HEK293 (cell line): ENCODE data around the gene ENO3.

Experiments
- BCL11A ChIP-seq: fragments of 450-650 bp; formaldehyde crosslinking; IDR thresholded peaks from 2 replicates; pipeline ENCODE4 v1.5.1; 2016; ENCODE audit warnings: low read depth, missing biosample characterization, missing genetic modification characterization
- EGR2 ChIP-seq: fragments of 450-650 bp; formaldehyde crosslinking; IDR thresholded peaks from 2 replicates; pipeline ENCODE4 v1.5.1; 2016; ENCODE audit warnings: low read depth, missing biosample characterization, missing genetic modification characterization
- KLF8 ChIP-seq: fragments of 450-650 bp; formaldehyde crosslinking; IDR thresholded peaks from 2 replicates; pipeline ENCODE4 v1.5.1; 2016; ENCODE audit warnings: missing biosample characterization, missing genetic modification characterization
- OSR2 ChIP-seq: fragments of 450-650 bp; formaldehyde crosslinking; IDR thresholded peaks from 2 replicates; pipeline ENCODE4 v1.5.1; 2016; ENCODE audit warnings: missing biosample characterization, missing genetic modification characterization
- PRDM4 ChIP-seq: fragments of 450-650 bp; formaldehyde crosslinking; IDR thresholded peaks from 2 replicates; pipeline ENCODE4 v1.5.1; 2017; ENCODE audit warnings: missing biosample characterization, missing genetic modification characterization
- RBAK ChIP-seq: fragments of 450-650 bp; formaldehyde crosslinking; IDR thresholded peaks from 2 replicates; pipeline ENCODE4 v1.5.1; 2016; ENCODE audit warnings: missing biosample characterization, missing genetic modification characterization
- TCF7L2 ChIP-seq: IDR thresholded peaks from 2 replicates; pipeline ENCODE4 v1.6.1; 2011; ENCODE audit warnings: low read depth, mild to moderate bottlenecking, inconsistent platforms, low read length, moderate library complexity, borderline replicate concordance
- WT1 ChIP-seq: fragments of 450-650 bp; formaldehyde crosslinking; IDR thresholded peaks from 2 replicates; pipeline ENCODE4 v1.5.1; 2016; ENCODE audit warnings: missing biosample characterization, missing genetic modification characterization
- ZBTB21 ChIP-seq: fragments of 450-650 bp; formaldehyde crosslinking; IDR thresholded peaks from 2 replicates; pipeline ENCODE4 v1.5.1; 2017; ENCODE audit warnings: missing biosample characterization, missing genetic modification characterization
- ZBTB48 ChIP-seq: fragments of 450-650 bp; formaldehyde crosslinking; IDR thresholded peaks from 2 replicates; pipeline ENCODE4 v1.5.1; 2016; ENCODE audit warnings: missing biosample characterization, missing genetic modification characterization
- ZEB2 ChIP-seq: fragments of 450-650 bp; formaldehyde crosslinking; IDR thresholded peaks from 2 replicates; pipeline ENCODE4 v1.5.1; 2016; ENCODE audit warnings: missing biosample characterization, missing genetic modification characterization
- ZNF133 ChIP-seq: fragments of 450-650 bp; formaldehyde crosslinking; IDR thresholded peaks from 2 replicates; pipeline ENCODE4 v1.5.1; 2016; ENCODE audit warnings: missing biosample characterization, missing genetic modification characterization
- ZNF2 ChIP-seq: fragments of 450-650 bp; formaldehyde crosslinking; IDR thresholded peaks from 2 replicates; pipeline ENCODE4 v1.5.1; 2016; ENCODE audit warnings: missing biosample characterization, missing genetic modification characterization
- ZNF214 ChIP-seq: fragments of 450-650 bp; formaldehyde crosslinking; IDR thresholded peaks from 2 replicates; pipeline ENCODE4 v1.5.1; 2017; ENCODE audit warnings: missing biosample characterization, mild to moderate bottlenecking, missing genetic modification characterization, borderline replicate concordance
- ZNF239 ChIP-seq: fragments of 450-650 bp; formaldehyde crosslinking; IDR thresholded peaks from 2 replicates; pipeline ENCODE4 v1.5.1; 2016; ENCODE audit warnings: missing biosample characterization, missing genetic modification characterization
- ZNF26 ChIP-seq: fragments of 450-650 bp; formaldehyde crosslinking; IDR thresholded peaks from 2 replicates; pipeline ENCODE4 v1.5.1; 2016; ENCODE audit warnings: missing biosample characterization, missing genetic modification characterization
- ZNF292 ChIP-seq: fragments of 450-650 bp; formaldehyde crosslinking; IDR thresholded peaks from 2 replicates; pipeline ENCODE4 v1.5.1; 2016; ENCODE audit warnings: low read depth, missing biosample characterization, missing genetic modification characterization, borderline replicate concordance
- ZNF473 ChIP-seq: fragments of 450-650 bp; formaldehyde crosslinking; IDR thresholded peaks from 2 replicates; pipeline ENCODE4 v1.5.1; 2017; ENCODE audit warnings: missing biosample characterization, missing genetic modification characterization
- ZNF488 ChIP-seq: fragments of 450-650 bp; formaldehyde crosslinking; IDR thresholded peaks from 2 replicates; pipeline ENCODE4 v1.5.1; 2016; ENCODE audit warnings: missing biosample characterization, missing genetic modification characterization
- ZNF555 ChIP-seq: fragments of 450-650 bp; formaldehyde crosslinking; conservative IDR thresholded peaks from 2 replicates; pipeline ENCODE4 v1.5.1; 2017; ENCODE audit warnings: missing biosample characterization, mild to moderate bottlenecking, missing genetic modification characterization, inconsistent platforms
- ZNF585B ChIP-seq: fragments of 450-650 bp; formaldehyde crosslinking; IDR thresholded peaks from 2 replicates; pipeline ENCODE4 v1.5.1; 2016; ENCODE audit warnings: missing biosample characterization, missing genetic modification characterization
- ZNF692 ChIP-seq: fragments of 450-650 bp; formaldehyde crosslinking; IDR thresholded peaks from 2 replicates; pipeline ENCODE4 v1.5.1; 2016; ENCODE audit warnings: missing biosample characterization, missing genetic modification characterization
- ZNF777 ChIP-seq: fragments of 450-650 bp; formaldehyde crosslinking; IDR thresholded peaks from 2 replicates; pipeline ENCODE4 v1.5.1; 2017; ENCODE audit warnings: missing biosample characterization, missing genetic modification characterization, borderline replicate concordance
- ZNF792 ChIP-seq: fragments of 450-650 bp; formaldehyde crosslinking; IDR thresholded peaks from 2 replicates; pipeline ENCODE4 v1.5.1; 2016; ENCODE audit warnings: missing biosample characterization, missing genetic modification characterization
- ZSCAN30 ChIP-seq: fragments of 450-650 bp; IDR thresholded peaks from 2 replicates; pipeline ENCODE4 v1.5.1; 2018; ENCODE audit warnings: missing biosample characterization, mild to moderate bottlenecking, missing genetic modification characterization, moderate library complexity
- ZSCAN4 ChIP-seq: fragments of 450-650 bp; formaldehyde crosslinking; IDR thresholded peaks from 2 replicates; pipeline ENCODE4 v1.5.1; 2017; ENCODE audit warnings: missing biosample characterization, missing genetic modification characterization
- TF ChIP-seq, protein P1 (sequence below): fragments of 450-650 bp; formaldehyde crosslinking; conservative IDR thresholded peaks from 2 replicates; pipeline ENCODE4 v1.5.1; 2016; ENCODE audit warnings: low read depth, missing biosample characterization, missing genetic modification characterization

The ENO3 gene

DNA sequence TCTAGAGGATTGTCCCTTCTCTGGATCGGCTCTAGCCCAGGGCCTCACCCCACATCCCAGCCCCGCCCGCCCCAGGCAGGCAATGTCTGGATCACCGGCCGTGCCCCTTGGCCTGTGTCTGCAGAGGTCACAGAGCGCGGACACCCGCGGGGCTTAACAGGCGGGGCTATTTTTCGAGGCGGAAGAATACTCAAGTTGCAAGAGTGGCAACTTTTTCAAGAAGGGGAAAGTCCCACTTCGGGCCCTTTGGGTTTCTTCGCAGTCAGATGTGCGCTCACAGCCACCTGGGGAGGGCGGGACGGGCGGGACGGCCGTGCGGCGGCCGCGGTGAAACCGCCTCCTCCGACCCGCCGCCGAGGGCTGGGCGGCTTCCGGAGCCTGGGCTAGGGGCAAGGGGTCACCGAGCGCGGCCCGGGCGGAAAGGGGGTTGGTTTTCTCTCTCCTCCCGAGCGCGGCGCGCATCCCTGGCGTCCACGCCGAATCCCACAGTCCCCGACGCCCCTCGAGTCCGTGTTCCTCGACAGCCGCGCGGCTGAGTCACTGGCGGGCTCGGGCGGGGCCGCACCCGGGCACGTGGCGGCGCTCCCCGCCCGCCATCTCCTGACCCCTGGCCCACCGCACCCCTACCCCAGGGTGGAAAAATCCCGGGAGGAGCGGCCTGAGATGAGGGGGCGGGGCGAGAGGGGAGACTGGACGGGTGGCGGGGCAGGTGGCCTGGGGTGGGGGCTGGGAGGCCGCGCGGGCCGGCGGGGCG, 1.4 kb upstream of the ENO3 start (continued):
- peak; percentile 46; the same call in 1 of the 2 replicates for TF ChIP-seq ZNF792
- no peak for TF ChIP-seq ZNF473 (tag by site-specific recombination)
- TF ChIP-seq ZNF777 (tag by site-specific recombination) = peak; percentile 89; the same call in 1 of the 2 replicates
- TF ChIP-seq BCL11A = no peak; the same call in 1 of the 2 replicates
- peak; percentile 37; the same call in 1 of the 2 replicates for TF ChIP-seq ZNF692 (tag by site-specific recombination)
- no peak for TF ChIP-seq ZNF292 (tag by site-specific recombination)
- no peak for TF ChIP-seq ZNF26 (tag by site-specific recombination)
- peak; percentile 36; the same call in 1 of the 2 replicates for TF ChIP-seq ZSCAN30 (tag by site-specific recombination)
- TF ChIP-seq KLF8 = 0 out of 2 replicates have a peak, but pooled peaks have one; percentile 95
- no peak for TF ChIP-seq ZNF2 (tag by site-specific recombination)
- peak; percentile 37; the same call in 1 of the 2 replicates for TF ChIP-seq PRDM4 (tag by site-specific recombination)
- TF ChIP-seq ZNF585B (tag by site-specific recombination) = no peak
- TF ChIP-seq ZNF555 (tag by site-specific recombination) = no peak
- TF ChIP-seq, protein P1, sequence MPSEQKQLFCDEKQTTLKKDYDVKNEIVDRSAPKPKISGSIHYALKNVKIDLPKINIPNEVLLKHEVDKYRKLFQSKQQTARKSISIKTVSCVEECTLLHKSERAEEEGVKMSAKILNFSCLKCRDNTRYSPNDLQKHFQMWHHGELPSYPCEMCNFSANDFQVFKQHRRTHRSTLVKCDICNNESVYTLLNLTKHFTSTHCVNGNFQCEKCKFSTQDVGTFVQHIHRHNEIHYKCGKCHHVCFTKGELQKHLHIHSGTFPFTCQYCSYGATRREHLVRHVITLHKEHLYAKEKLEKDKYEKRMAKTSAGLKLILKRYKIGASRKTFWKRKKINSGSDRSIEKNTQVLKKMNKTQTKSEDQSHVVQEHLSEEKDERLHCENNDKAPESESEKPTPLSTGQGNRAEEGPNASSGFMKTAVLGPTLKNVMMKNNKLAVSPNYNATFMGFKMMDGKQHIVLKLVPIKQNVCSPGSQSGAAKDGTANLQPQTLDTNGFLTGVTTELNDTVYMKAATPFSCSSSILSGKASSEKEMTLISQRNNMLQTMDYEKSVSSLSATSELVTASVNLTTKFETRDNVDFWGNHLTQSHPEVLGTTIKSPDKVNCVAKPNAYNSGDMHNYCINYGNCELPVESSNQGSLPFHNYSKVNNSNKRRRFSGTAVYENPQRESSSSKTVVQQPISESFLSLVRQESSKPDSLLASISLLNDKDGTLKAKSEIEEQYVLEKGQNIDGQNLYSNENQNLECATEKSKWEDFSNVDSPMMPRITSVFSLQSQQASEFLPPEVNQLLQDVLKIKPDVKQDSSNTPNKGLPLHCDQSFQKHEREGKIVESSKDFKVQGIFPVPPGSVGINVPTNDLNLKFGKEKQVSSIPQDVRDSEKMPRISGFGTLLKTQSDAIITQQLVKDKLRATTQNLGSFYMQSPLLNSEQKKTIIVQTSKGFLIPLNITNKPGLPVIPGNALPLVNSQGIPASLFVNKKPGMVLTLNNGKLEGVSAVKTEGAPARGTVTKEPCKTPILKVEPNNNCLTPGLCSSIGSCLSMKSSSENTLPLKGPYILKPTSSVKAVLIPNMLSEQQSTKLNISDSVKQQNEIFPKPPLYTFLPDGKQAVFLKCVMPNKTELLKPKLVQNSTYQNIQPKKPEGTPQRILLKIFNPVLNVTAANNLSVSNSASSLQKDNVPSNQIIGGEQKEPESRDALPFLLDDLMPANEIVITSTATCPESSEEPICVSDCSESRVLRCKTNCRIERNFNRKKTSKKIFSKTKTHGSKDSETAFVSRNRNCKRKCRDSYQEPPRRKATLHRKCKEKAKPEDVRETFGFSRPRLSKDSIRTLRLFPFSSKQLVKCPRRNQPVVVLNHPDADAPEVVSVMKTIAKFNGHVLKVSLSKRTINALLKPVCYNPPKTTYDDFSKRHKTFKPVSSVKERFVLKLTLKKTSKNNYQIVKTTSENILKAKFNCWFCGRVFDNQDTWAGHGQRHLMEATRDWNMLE (tag by site-specific recombination) = no peak
- TF ChIP-seq EGR2 (tag by site-specific recombination) = no peak
- no peak for TF ChIP-seq ZSCAN4 (tag by site-specific recombination)
- TF ChIP-seq ZNF488 (tag by site-specific recombination) = no peak
- TF ChIP-seq TCF7L2 = no peak
- peak; percentile 25; the same call in 1 of the 2 replicates for TF ChIP-seq ZEB2 (tag by site-specific recombination)
- no peak for TF ChIP-seq ZNF239
- TF ChIP-seq OSR2 (tag by site-specific recombination) = no peak
- no peak for TF ChIP-seq ZNF214
- TF ChIP-seq WT1 (tag by site-specific recombination) = peak; percentile 28; the same call in 1 of the 2 replicates
- no peak for TF ChIP-seq ZBTB21 (tag by site-specific recombination)
- TF ChIP-seq ZNF133 (tag by site-specific recombination) = no peak
- peak; percentile 96 for TF ChIP-seq ZBTB48 (tag by site-specific recombination)
- TF ChIP-seq RBAK (tag by site-specific recombination) = no peak
